Measurements from ENCODE around the gene SREBF1. TPM values are rescaled to one million over a fixed set of nuclear protein-coding genes. Genes with fewer than 3 reads are reported as not detected.
A peak's percentile ranks its signal among the peaks of the same experiment; 100 is the strongest.

The SREBF1 gene
- total RNA-seq, 1 donor from 2014 or later: 85.0 TPM

- Mint-ChIP-seq H3K4me1 (ENCODE audit: low read depth) (peaks cover 60% of the 10 kb centered on the region), H3K27me3 (no peaks in the 10 kb centered on the region), H3K36me3 (ENCODE audit: insufficient read depth) (peaks cover 7% of the 10 kb centered on the region), H3K4me3 (ENCODE audit: low read depth) (no peak overlapping the region), H3K9me3 (ENCODE audit: low read depth) (no peaks in the 10 kb centered on the region), H3K27ac (peak overlapping the region; percentile 7)
- DNase-seq (ENCODE audit: low spot score, unreplicated experiment): no peak
- TF ChIP-seq CTCF (IDR thresholded peaks at IDR 0.05; ENCODE audit: unreplicated experiment): no peak
Observed at GRCh38 chr17:17789828-17790636, 46.8 kb downstream of the SREBF1 start.

GRCh38 chr17:17789410-17789809 is 47.4 kb downstream of the SREBF1 start:
- TF ChIP-seq CTCF (IDR thresholded peaks at IDR 0.05; ENCODE audit: unreplicated experiment): no peak
- H3K9me3 Mint-ChIP-seq (ENCODE audit: low read depth): no peaks in the 10 kb centered on the region
- peaks cover 6% of the 10 kb centered on the region for H3K36me3 Mint-ChIP-seq (ENCODE audit: insufficient read depth)
- H3K4me1 Mint-ChIP-seq (ENCODE audit: low read depth): peaks cover 65% of the 10 kb centered on the region
- no peak overlapping the region for H3K4me3 Mint-ChIP-seq (ENCODE audit: low read depth)
- peak overlapping the region; percentile 18 for H3K27ac Mint-ChIP-seq
- H3K27me3 Mint-ChIP-seq: no peaks in the 10 kb centered on the region
- DNase-seq (ENCODE audit: low spot score, unreplicated experiment): no peak

GRCh38 chr17:17788967-17789366 is 47.8 kb downstream of the SREBF1 start:
- Mint-ChIP-seq H3K27me3 (no peaks in the 10 kb centered on the region), H3K36me3 (ENCODE audit: insufficient read depth) (peaks cover 6% of the 10 kb centered on the region), H3K4me1 (ENCODE audit: low read depth) (peaks cover 68% of the 10 kb centered on the region), H3K4me3 (ENCODE audit: low read depth) (no peak overlapping the region), H3K27ac (no peak overlapping the region), H3K9me3 (ENCODE audit: low read depth) (no peaks in the 10 kb centered on the region)
- no peak for DNase-seq (ENCODE audit: low spot score, unreplicated experiment)
- no peak for TF ChIP-seq CTCF (IDR thresholded peaks at IDR 0.05; ENCODE audit: unreplicated experiment)

GRCh38 chr17:17787568-17787967 is 49.2 kb downstream of the SREBF1 start:
- Mint-ChIP-seq H3K4me1 (ENCODE audit: low read depth) (peaks cover 67% of the 10 kb centered on the region), H3K4me3 (ENCODE audit: low read depth) (no peak overlapping the region), H3K27me3 (no peaks in the 10 kb centered on the region), H3K9me3 (ENCODE audit: low read depth) (no peaks in the 10 kb centered on the region), H3K27ac (peak overlapping the region; percentile 63), H3K36me3 (ENCODE audit: insufficient read depth) (no peaks in the 10 kb centered on the region)
- DNase-seq (ENCODE audit: low spot score, unreplicated experiment): no peak
- no peak for TF ChIP-seq CTCF (IDR thresholded peaks at IDR 0.05; ENCODE audit: unreplicated experiment)

GRCh38 chr17:17786998-17787397 is 49.8 kb downstream of the SREBF1 start:
- no peaks in the 10 kb centered on the region for H3K36me3 Mint-ChIP-seq (ENCODE audit: insufficient read depth)
- peak overlapping the region; percentile 63 for H3K27ac Mint-ChIP-seq
- no peaks in the 10 kb centered on the region for H3K27me3 Mint-ChIP-seq
- DNase-seq (ENCODE audit: low spot score, unreplicated experiment): no peak
- peaks cover 62% of the 10 kb centered on the region for H3K4me1 Mint-ChIP-seq (ENCODE audit: low read depth)
- no peak for TF ChIP-seq CTCF (IDR thresholded peaks at IDR 0.05; ENCODE audit: unreplicated experiment)
- no peaks in the 10 kb centered on the region for H3K9me3 Mint-ChIP-seq (ENCODE audit: low read depth)
- H3K4me3 Mint-ChIP-seq (ENCODE audit: low read depth): no peak overlapping the region
